Measurements from ENCODE around the gene GRHPR.

DNA sequence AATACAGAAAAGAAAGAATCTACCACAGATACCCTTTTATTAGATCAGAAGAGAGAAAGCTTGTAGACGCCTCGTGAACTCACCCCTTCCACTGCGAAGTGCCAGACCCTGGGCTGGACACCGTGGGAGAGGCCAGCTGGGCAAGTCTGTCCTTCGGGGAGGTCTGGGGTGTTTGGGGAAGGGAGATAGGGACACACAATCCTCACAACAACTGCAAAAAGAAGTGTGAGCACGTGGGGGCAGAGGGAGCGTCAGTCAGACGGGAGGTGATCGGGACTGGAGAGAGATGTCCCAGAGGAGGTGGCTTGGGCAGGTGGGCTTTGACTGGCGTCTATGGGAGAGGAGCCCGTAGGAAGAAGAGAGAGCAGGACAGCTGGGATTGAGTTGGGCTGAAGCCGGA lies 27.3 kb upstream of the GRHPR start:
- TF ChIP-seq, protein P1, sequence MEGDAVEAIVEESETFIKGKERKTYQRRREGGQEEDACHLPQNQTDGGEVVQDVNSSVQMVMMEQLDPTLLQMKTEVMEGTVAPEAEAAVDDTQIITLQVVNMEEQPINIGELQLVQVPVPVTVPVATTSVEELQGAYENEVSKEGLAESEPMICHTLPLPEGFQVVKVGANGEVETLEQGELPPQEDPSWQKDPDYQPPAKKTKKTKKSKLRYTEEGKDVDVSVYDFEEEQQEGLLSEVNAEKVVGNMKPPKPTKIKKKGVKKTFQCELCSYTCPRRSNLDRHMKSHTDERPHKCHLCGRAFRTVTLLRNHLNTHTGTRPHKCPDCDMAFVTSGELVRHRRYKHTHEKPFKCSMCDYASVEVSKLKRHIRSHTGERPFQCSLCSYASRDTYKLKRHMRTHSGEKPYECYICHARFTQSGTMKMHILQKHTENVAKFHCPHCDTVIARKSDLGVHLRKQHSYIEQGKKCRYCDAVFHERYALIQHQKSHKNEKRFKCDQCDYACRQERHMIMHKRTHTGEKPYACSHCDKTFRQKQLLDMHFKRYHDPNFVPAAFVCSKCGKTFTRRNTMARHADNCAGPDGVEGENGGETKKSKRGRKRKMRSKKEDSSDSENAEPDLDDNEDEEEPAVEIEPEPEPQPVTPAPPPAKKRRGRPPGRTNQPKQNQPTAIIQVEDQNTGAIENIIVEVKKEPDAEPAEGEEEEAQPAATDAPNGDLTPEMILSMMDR (IDR thresholded peaks at IDR 0.05), result no peak
- TF ChIP-seq POLR2A (IDR thresholded peaks at IDR 0.05), result no peak
